Liver (tissue), 9 donors: ENCODE results near the gene SIGLEC14. TPM values are rescaled to one million over a fixed set of nuclear protein-coding genes. Genes with fewer than 3 reads are reported as not detected.

Source experiments
- DNase-seq: peaks from one replicate; pipeline ENCODE4 v3.0.0-alpha.2; 2017; ENCODE audit warnings: low spot score
- H3K27ac ChIP-seq, 2 donors: one replicate each; pipeline ENCODE4 v1.7.0; 2013; ENCODE audit warnings: inconsistent platforms in 2 of 2, low read length in 2 of 2, control low read depth in 1 of 2, low read depth in 1 of 2, mild to moderate bottlenecking in 1 of 2
- H3K27me3 ChIP-seq, 4 donors: one replicate each; pipeline versions ENCODE4 v1.6.1 to v1.7.0; 2013; ENCODE audit warnings: low read length in 3 of 4, inconsistent platforms in 1 of 4, mild to moderate bottlenecking in 1 of 4, moderate library complexity in 1 of 4; ENCODE audit not compliant: control insufficient read depth in 4 of 4, insufficient read depth in 4 of 4
- H3K36me3 ChIP-seq, 4 donors: one replicate each; pipeline versions ENCODE4 v1.6.1 to v1.7.0; 2013; ENCODE audit warnings: low read length in 3 of 4, mild to moderate bottlenecking in 3 of 4, low read depth in 1 of 4, moderate library complexity in 1 of 4; ENCODE audit not compliant: control insufficient read depth in 4 of 4, insufficient read depth in 3 of 4
- H3K4me1 ChIP-seq, 4 donors: one replicate each; pipeline versions ENCODE4 v1.6.1 to v1.7.0; 2013; ENCODE audit warnings: low read length in 3 of 4, mild to moderate bottlenecking in 3 of 4, moderate library complexity in 1 of 4; ENCODE audit not compliant: control insufficient read depth in 4 of 4, insufficient read depth in 4 of 4
- H3K4me3 ChIP-seq, 3 donors: one replicate each; pipeline versions ENCODE4 v1.6.1 to v1.7.0; 2013; ENCODE audit warnings: low read length in 3 of 3, control low read depth in 1 of 3, low read depth in 1 of 3, mild to moderate bottlenecking in 1 of 3
- H3K9ac ChIP-seq, 2 donors: one replicate each; pipeline ENCODE4 v1.7.0; 2013; ENCODE audit warnings: low read length in 2 of 2, mild to moderate bottlenecking in 2 of 2, moderate library complexity in 2 of 2, control low read depth in 1 of 2, low read depth in 1 of 2
- H3K9me3 ChIP-seq, 4 donors: one replicate each; pipeline versions ENCODE4 v1.6.1 to v1.7.0; 2013; ENCODE audit warnings: low read length in 3 of 4; ENCODE audit not compliant: control insufficient read depth in 4 of 4
- ATF3 ChIP-seq: IDR thresholded peaks from 2 replicates; pipeline ENCODE4 v1.6.1; 2016; ENCODE audit warnings: antibody characterized with exemption
- CTCF ChIP-seq: fragments of 150-350 bp; IDR thresholded peaks from 2 replicates; pipeline ENCODE4 v1.5.1; 2017; ENCODE audit warnings: improper control_type of control experiment, low read depth, low read length; ENCODE audit not compliant: missing input control
- EGR1 ChIP-seq, 2 donors: IDR thresholded peaks; 2 replicates each; pipeline ENCODE4 v1.6.1; 2016 to 2018; ENCODE audit warnings: antibody characterized with exemption in 2 of 2, low read depth in 2 of 2
- HNF4G ChIP-seq: IDR thresholded peaks from 2 replicates; pipeline ENCODE4 v1.6.1; 2016; ENCODE audit warnings: antibody characterized with exemption
- MAX ChIP-seq: IDR thresholded peaks from 2 replicates; pipeline ENCODE4 v1.6.1; 2016; ENCODE audit warnings: antibody characterized with exemption
- RAD21 ChIP-seq, 2 donors: IDR thresholded peaks; 2 replicates each; pipeline ENCODE4 v1.6.1; 2016; ENCODE audit warnings: antibody characterized with exemption in 2 of 2, mild to moderate bottlenecking in 2 of 2
- REST ChIP-seq: IDR thresholded peaks from 2 replicates; pipeline ENCODE4 v1.6.1; 2016; ENCODE audit warnings: antibody characterized with exemption, mild to moderate bottlenecking
- YY1 ChIP-seq: IDR thresholded peaks from 2 replicates; pipeline ENCODE4 v1.6.1; 2016; ENCODE audit warnings: antibody characterized with exemption, mild to moderate bottlenecking
- WGBS: extraction: QIAGEN DNeasy Blood & Tissue Kit; methylation state at CpG from one replicate; pipeline ENCODE4 v1.1.7; 2013; 5-methylcytosine and 5-hydroxymethylcytosine counted together
- polyA plus RNA-seq, 2 donors: library from polyadenylated mRNA; stranded (reverse) in 1 of 2; unstranded in 1 of 2; fragments of 200-250 nt in 1 of 2; fragments of >200 nt in 1 of 2; fragmentation: Nextera tagmentation in 1 of 2; extraction: Ambion mirVana in 1 of 2; gene quantifications; one replicate each; pipeline versions ENCODE4 v1.2.1 to v1.2.3, GENCODE V29; 2013 to 2015
- total RNA-seq, 2 donors: library from RNA; depleted of rRNA; stranded (reverse); fragments of >200 nt; gene quantifications; one replicate each; pipeline ENCODE4 v1.2.3, GENCODE V29; 2014
- donor health status: healthy.
- donor health status: healthy.
- donor health status: healthy.
- donor health status: healthy.
- donor health status: healthy.

SIGLEC14 gene
- total and polyA plus RNA-seq, 4 donors, result 1.7 to 6.9 (median 3.2) TPM; not detected in 1

GRCh38 chr19:51686171-51686570 is 39.5 kb upstream of the SIGLEC14 start (continued):
- TF ChIP-seq REST (no peak), EGR1 (IDR thresholded peaks at IDR 0.05; ENCODE audit: low read depth in 2 of 2) (no peak)

GRCh38 chr19:51681286-51681941 is 34.8 kb upstream of the SIGLEC14 start:
- H3K9me3 ChIP-seq, result peaks cover 0 to 3% (median 0%) of the 10 kb centered on the region in 4 donors
- H3K36me3 ChIP-seq, result no peaks in the 10 kb centered on the region
- no peak overlapping the region for H3K4me3 ChIP-seq
- WGBS, result 69% methylated on average over 3 of the region's 3 CpGs
- no peak for TF ChIP-seq CTCF
- TF ChIP-seq YY1, result no peak
- no peaks in the 10 kb centered on the region for H3K4me1 ChIP-seq
- H3K27me3 ChIP-seq, result peaks cover 0 to 2% (median 1%) of the 10 kb centered on the region in 4 donors
- DNase-seq, result no peak
- H3K9ac ChIP-seq, result no peak overlapping the region
- no peak overlapping the region for H3K27ac ChIP-seq

- WGBS, result 78% methylated on average over 1 of the region's 1 CpG
These were observed 33.8 kb upstream of the SIGLEC14 start for GRCh38 chr19:51680474-51680873.

More at GRCh38 chr19:51680474-51680873, 33.8 kb upstream of the SIGLEC14 start:
- Histone ChIP-seq H3K27ac (no peak overlapping the region), H3K9me3 (peaks cover 0 to 3% (median 0%) of the 10 kb centered on the region in 4 donors), H3K4me3 (no peak overlapping the region), H3K4me1 (no peaks in the 10 kb centered on the region), H3K9ac (no peak overlapping the region), H3K27me3 (peaks cover 0 to 2% (median 1%) of the 10 kb centered on the region in 4 donors), H3K36me3 (no peaks in the 10 kb centered on the region)
- TF ChIP-seq REST, result no peak
- no peak for TF ChIP-seq MAX
- TF ChIP-seq YY1, result no peak
- TF ChIP-seq RAD21 (IDR thresholded peaks at IDR 0.05), result no peak
- no peak for TF ChIP-seq EGR1 (IDR thresholded peaks at IDR 0.05; ENCODE audit: low read depth in 2 of 2)
- no peak for TF ChIP-seq ATF3
- no peak for TF ChIP-seq HNF4G
- no peak for TF ChIP-seq CTCF
- no peak for DNase-seq
